ENCODE measurements around the gene P3H1. TPM values are rescaled to one million over a fixed set of nuclear protein-coding genes. Genes with fewer than 3 reads are reported as not detected.

The P3H1 gene
- total RNA-seq, 6 donors from 2014 or later, result 21.0 to 58.7 (median 35.3) TPM

GRCh38 chr1:42765832-42766740 is 742 bp downstream of the P3H1 start:
- DNase-seq (peak; percentile 36 to 92), ATAC-seq (ENCODE audit: low FRiP score in 2 of 2) (peak in 1 of 2 donors; percentile 60)
- H3K4me3 ChIP-seq, result peak overlapping the region; percentile 80 to 99 (median 94)
- no peaks in the 10 kb centered on the region for H3K27me3 ChIP-seq
- TF ChIP-seq CTCF (IDR thresholded peaks at IDR 0.05) (peak in 5 of 6 experiments; percentile 22 to 46 (median 35)), POLR2A (IDR thresholded peaks at IDR 0.05) (no peak)
- no peaks in the 10 kb centered on the region for H3K9me3 ChIP-seq
- H3K36me3 ChIP-seq, result peaks cover 0 to 13% (median 2%) of the 10 kb centered on the region in 4 donors
- peaks cover 20 to 51% (median 32%) of the 10 kb centered on the region in 4 donors for H3K4me1 ChIP-seq
- WGBS, 2 donors, result 1% methylated on average over 20 to 24 of the region's 44 CpGs
- peak overlapping the region; percentile 87 to 95 (median 92) for H3K27ac ChIP-seq

GRCh38 chr1:42765269-42765668 is 1.6 kb downstream of the P3H1 start:
- 21 to 30% methylated on average over 7 of the region's 7 CpGs for WGBS, 2 donors
- DNase-seq (no peak), ATAC-seq (ENCODE audit: low FRiP score in 2 of 2) (no peak)
- H3K36me3 ChIP-seq, result peaks cover 0 to 18% (median 6%) of the 10 kb centered on the region in 4 donors
- peak overlapping the region in 3 of 4 donors; percentile 80 to 99 (median 92) for H3K4me3 ChIP-seq
- H3K27me3 ChIP-seq, result no peaks in the 10 kb centered on the region
- peaks cover 20 to 51% (median 32%) of the 10 kb centered on the region in 4 donors for H3K4me1 ChIP-seq
- H3K9me3 ChIP-seq, result no peaks in the 10 kb centered on the region
- no peak for TF ChIP-seq EP300 (IDR thresholded peaks at IDR 0.05)
- no peak for TF ChIP-seq POLR2A (IDR thresholded peaks at IDR 0.05)
- TF ChIP-seq CTCF (IDR thresholded peaks at IDR 0.05), result no peak
- no peak for TF ChIP-seq POLR2AphosphoS5 (IDR thresholded peaks at IDR 0.05)
- peak overlapping the region in 2 of 4 donors; percentile 6 to 91 for H3K27ac ChIP-seq

GRCh38 chr1:42762269-42762668 is 4.6 kb downstream of the P3H1 start:
- no peaks in the 10 kb centered on the region for H3K27me3 ChIP-seq
- H3K9me3 ChIP-seq, result no peaks in the 10 kb centered on the region
- ATAC-seq (ENCODE audit: low FRiP score in 2 of 2), result no peak
- DNase-seq, result no peak
- WGBS, 2 donors, result 54 to 65% methylated on average over 5 of the region's 5 CpGs
- peaks cover 11 to 25% (median 18%) of the 10 kb centered on the region in 4 donors for H3K4me1 ChIP-seq
- H3K4me3 ChIP-seq, result no peak overlapping the region
- H3K27ac ChIP-seq, result no peak overlapping the region
- TF ChIP-seq EP300 (IDR thresholded peaks at IDR 0.05), result no peak
- TF ChIP-seq CTCF (IDR thresholded peaks at IDR 0.05), result no peak
- TF ChIP-seq POLR2A (IDR thresholded peaks at IDR 0.05), result no peak
- TF ChIP-seq POLR2AphosphoS5 (IDR thresholded peaks at IDR 0.05), result no peak
- H3K36me3 ChIP-seq, result peaks cover 0 to 46% (median 27%) of the 10 kb centered on the region in 4 donors

- WGBS, 2 donors, result 95 to 96% methylated on average over 4 of the region's 4 CpGs
- Histone ChIP-seq H3K9me3 (no peaks in the 10 kb centered on the region), H3K27ac (no peak overlapping the region), H3K27me3 (no peaks in the 10 kb centered on the region), H3K4me3 (no peak overlapping the region), H3K36me3 (peaks cover 0 to 52% (median 30%) of the 10 kb centered on the region in 4 donors), H3K4me1 (peaks cover 11 to 25% (median 18%) of the 10 kb centered on the region in 4 donors)
- DNase-seq (no peak), ATAC-seq (ENCODE audit: low FRiP score in 2 of 2) (no peak)
- no peak for TF ChIP-seq EP300 (IDR thresholded peaks at IDR 0.05)
- TF ChIP-seq POLR2AphosphoS5 (IDR thresholded peaks at IDR 0.05), result no peak
- TF ChIP-seq CTCF (IDR thresholded peaks at IDR 0.05), result no peak
- TF ChIP-seq POLR2A (IDR thresholded peaks at IDR 0.05), result no peak
Observed at GRCh38 chr1:42761567-42761966, 5.3 kb downstream of the P3H1 start.

All from upper lobe of left lung (tissue), 6 donors.